Measurements from ENCODE around the gene SAMD4A.

SAMD4A gene

GRCh38 chr14:54667764-54668163 lies 100.8 kb downstream of the SAMD4A start:
- no peaks in the 10 kb centered on the region for H3K9me3 ChIP-seq (ENCODE audit: insufficient read depth, low read length)
- H3K4me3 ChIP-seq (ENCODE audit: insufficient read length, low read depth) = no peak overlapping the region
- H3K9ac ChIP-seq (ENCODE audit: insufficient read length, low read depth) = no peak overlapping the region
- no peak for DNase-seq (ENCODE audit: low read depth, low spot score)
- H3K4me1 ChIP-seq (ENCODE audit: insufficient read depth, insufficient read length) = peaks cover 5% of the 10 kb centered on the region
- no peaks in the 10 kb centered on the region for H3K27me3 ChIP-seq (ENCODE audit: insufficient read depth, insufficient read length)
- TF ChIP-seq YY1 (IDR thresholded peaks at IDR 0.05; ENCODE audit: insufficient read depth, insufficient read length) (no peak), SUZ12 (IDR thresholded peaks at IDR 0.05; ENCODE audit: extremely low read depth, insufficient read depth, insufficient read length) (no peak), ZNF274 (IDR thresholded peaks at IDR 0.05; ENCODE audit: low read depth, low read length) (no peak)
- peaks cover 30% of the 10 kb centered on the region for H3K36me3 ChIP-seq (ENCODE audit: insufficient read depth, insufficient read length, low read length)

- no peak for DNase-seq (ENCODE audit: low read depth, low spot score)
- H3K9ac ChIP-seq (ENCODE audit: insufficient read length, low read depth) = no peak overlapping the region
- TF ChIP-seq SUZ12 (IDR thresholded peaks at IDR 0.05; ENCODE audit: extremely low read depth, insufficient read depth, insufficient read length) (no peak), YY1 (IDR thresholded peaks at IDR 0.05; ENCODE audit: insufficient read depth, insufficient read length) (no peak)
These were observed 103.0 kb downstream of the SAMD4A start for GRCh38 chr14:54669721-54670561.

GRCh38 chr14:54671537-54671936 lies 104.6 kb downstream of the SAMD4A start:
- Histone ChIP-seq H3K4me1 (ENCODE audit: insufficient read depth, insufficient read length) (peaks cover 7% of the 10 kb centered on the region), H3K36me3 (ENCODE audit: insufficient read depth, insufficient read length, low read length) (peaks cover 22% of the 10 kb centered on the region), H3K9ac (ENCODE audit: insufficient read length, low read depth) (no peak overlapping the region), H3K9me3 (ENCODE audit: insufficient read depth, low read length) (no peaks in the 10 kb centered on the region), H3K27me3 (ENCODE audit: insufficient read depth, insufficient read length) (no peaks in the 10 kb centered on the region), H3K4me3 (ENCODE audit: insufficient read length, low read depth) (no peak overlapping the region)
- TF ChIP-seq ZNF274 (IDR thresholded peaks at IDR 0.05; ENCODE audit: low read depth, low read length) = no peak
- no peak for TF ChIP-seq YY1 (IDR thresholded peaks at IDR 0.05; ENCODE audit: insufficient read depth, insufficient read length)
- no peak for TF ChIP-seq SUZ12 (IDR thresholded peaks at IDR 0.05; ENCODE audit: extremely low read depth, insufficient read depth, insufficient read length)
- no peak for DNase-seq (ENCODE audit: low read depth, low spot score)

More at GRCh38 chr14:54669721-54670561, 103.0 kb downstream of the SAMD4A start:
- Histone ChIP-seq H3K4me3 (ENCODE audit: insufficient read length, low read depth) (no peak overlapping the region), H3K4me1 (ENCODE audit: insufficient read depth, insufficient read length) (peaks cover 7% of the 10 kb centered on the region), H3K27me3 (ENCODE audit: insufficient read depth, insufficient read length) (no peaks in the 10 kb centered on the region), H3K9me3 (ENCODE audit: insufficient read depth, low read length) (no peaks in the 10 kb centered on the region), H3K36me3 (ENCODE audit: insufficient read depth, insufficient read length, low read length) (peaks cover 25% of the 10 kb centered on the region)

GRCh38 chr14:54672181-54672580 lies 105.3 kb downstream of the SAMD4A start:
- no peak for DNase-seq (ENCODE audit: low read depth, low spot score)
- no peaks in the 10 kb centered on the region for H3K9me3 ChIP-seq (ENCODE audit: insufficient read depth, low read length)
- H3K4me1 ChIP-seq (ENCODE audit: insufficient read depth, insufficient read length) = peaks cover 10% of the 10 kb centered on the region
- H3K36me3 ChIP-seq (ENCODE audit: insufficient read depth, insufficient read length, low read length) = peaks cover 22% of the 10 kb centered on the region
- H3K9ac ChIP-seq (ENCODE audit: insufficient read length, low read depth) = no peak overlapping the region
- no peak overlapping the region for H3K4me3 ChIP-seq (ENCODE audit: insufficient read length, low read depth)
- TF ChIP-seq SUZ12 (IDR thresholded peaks at IDR 0.05; ENCODE audit: extremely low read depth, insufficient read depth, insufficient read length) = no peak
- no peaks in the 10 kb centered on the region for H3K27me3 ChIP-seq (ENCODE audit: insufficient read depth, insufficient read length)

- Histone ChIP-seq H3K9me3 (ENCODE audit: insufficient read depth, low read length) (no peaks in the 10 kb centered on the region), H3K9ac (ENCODE audit: insufficient read length, low read depth) (no peak overlapping the region), H3K4me1 (ENCODE audit: insufficient read depth, insufficient read length) (peaks cover 10% of the 10 kb centered on the region), H3K4me3 (ENCODE audit: insufficient read length, low read depth) (no peak overlapping the region), H3K36me3 (ENCODE audit: insufficient read depth, insufficient read length, low read length) (peaks cover 17% of the 10 kb centered on the region), H3K27me3 (ENCODE audit: insufficient read depth, insufficient read length) (no peaks in the 10 kb centered on the region)
- no peak for DNase-seq (ENCODE audit: low read depth, low spot score)
- TF ChIP-seq SUZ12 (IDR thresholded peaks at IDR 0.05; ENCODE audit: extremely low read depth, insufficient read depth, insufficient read length) (no peak), ZNF274 (IDR thresholded peaks at IDR 0.05; ENCODE audit: low read depth, low read length) (no peak), YY1 (IDR thresholded peaks at IDR 0.05; ENCODE audit: insufficient read depth, insufficient read length) (no peak)
These were observed 105.8 kb downstream of the SAMD4A start for GRCh38 chr14:54672688-54673087.

- TF ChIP-seq SUZ12 (IDR thresholded peaks at IDR 0.05; ENCODE audit: extremely low read depth, insufficient read depth, insufficient read length) (no peak), YY1 (IDR thresholded peaks at IDR 0.05; ENCODE audit: insufficient read depth, insufficient read length) (no peak), ZNF274 (IDR thresholded peaks at IDR 0.05; ENCODE audit: low read depth, low read length) (no peak)
- no peak for DNase-seq (ENCODE audit: low read depth, low spot score)
- no peaks in the 10 kb centered on the region for H3K9me3 ChIP-seq (ENCODE audit: insufficient read depth, low read length)
- H3K4me3 ChIP-seq (ENCODE audit: insufficient read length, low read depth) = no peak overlapping the region
- H3K27me3 ChIP-seq (ENCODE audit: insufficient read depth, insufficient read length) = no peaks in the 10 kb centered on the region
- peaks cover 12% of the 10 kb centered on the region for H3K36me3 ChIP-seq (ENCODE audit: insufficient read depth, insufficient read length, low read length)
- H3K9ac ChIP-seq (ENCODE audit: insufficient read length, low read depth) = no peak overlapping the region
- peaks cover 10% of the 10 kb centered on the region for H3K4me1 ChIP-seq (ENCODE audit: insufficient read depth, insufficient read length)
These were observed 106.5 kb downstream of the SAMD4A start for GRCh38 chr14:54673193-54674045.
